ENCODE data around the gene KCNMB2. TPM values are rescaled to one million over a fixed set of nuclear protein-coding genes. Genes with fewer than 3 reads are reported as not detected.

KCNMB2 gene
- polyA plus RNA-seq, 2 of the 4 experiments (the other 2 are of a cell fraction): not detected

GRCh38 chr3:178629430-178630178 lies 93.4 kb downstream of the KCNMB2 start:
- CTCF ChIA-PET: no interaction called here
- no peak for FAIRE-seq
- 6% methylated on average over 2 of the region's 2 CpGs for WGBS (ENCODE audit: missing lambda C conversion rate)

GRCh38 chr3:178631950-178632349 lies 95.7 kb downstream of the KCNMB2 start:
- Histone ChIP-seq H3K4me1 (no peaks in the 10 kb centered on the region), H3K4me2 (no peak overlapping the region), H3K9me3 (no peaks in the 10 kb centered on the region), H3K27ac (no peak overlapping the region), H3K4me3 (no peak overlapping the region)
- FAIRE-seq (no peak), DNase-seq (ENCODE audit: low read depth in 1 of 2, low spot score in 1 of 2) (no peak), ATAC-seq (no peak)
- 0% methylated on average over 1 of the region's 1 CpG for WGBS (ENCODE audit: missing lambda C conversion rate)
- ChIA-PET CTCF (no interaction called here), POLR2A (no interaction called here)
- no peak for TF ChIP-seq HEYL (CRISPR knock-in tag; IDR thresholded peaks at IDR 0.05)
- no peak for TF ChIP-seq MYC (IDR thresholded peaks at IDR 0.05; ENCODE audit: borderline replicate concordance, low read length)
- no peak for TF ChIP-seq MAZ (IDR thresholded peaks at IDR 0.05; ENCODE audit: borderline replicate concordance, low read depth, low read length)
- no peak for TF ChIP-seq RNF2 (IDR thresholded peaks at IDR 0.05; ENCODE audit: borderline replicate concordance, low read depth)
- no peak for TF ChIP-seq HDAC2 (IDR thresholded peaks at IDR 0.05)

More at GRCh38 chr3:178629430-178630178, 93.4 kb downstream of the KCNMB2 start:
- DNase-seq (ENCODE audit: low read depth in 1 of 2, low spot score in 1 of 2): no peak
- Histone ChIP-seq H3K27ac (no peak overlapping the region), H3K4me2 (no peak overlapping the region), H3K4me1 (no peaks in the 10 kb centered on the region), H3K4me3 (no peak overlapping the region), H3K9me3 (no peaks in the 10 kb centered on the region)
- no peak for TF ChIP-seq NPAS2 (CRISPR knock-in tag; IDR thresholded peaks at IDR 0.05; ENCODE audit: borderline replicate concordance)
- ATAC-seq: no peak
- POLR2A ChIA-PET: no interaction called here

- Histone ChIP-seq H3K4me2 (no peak overlapping the region), H3K27ac (no peak overlapping the region), H3K4me1 (no peaks in the 10 kb centered on the region), H3K9me3 (no peaks in the 10 kb centered on the region), H3K4me3 (no peak overlapping the region)
- CTCF ChIA-PET: no interaction called here
- WGBS (ENCODE audit: missing lambda C conversion rate): 0% methylated on average over 1 of the region's 1 CpG
- POLR2A ChIA-PET: no interaction called here
- no peak for ATAC-seq
- TF ChIP-seq POLR2A (IDR thresholded peaks at IDR 0.05; ENCODE audit: low read length) (no peak), CHD2 (IDR thresholded peaks at IDR 0.05; ENCODE audit: low read length, partially characterized antibody) (no peak), ZFP36 (IDR thresholded peaks at IDR 0.05; ENCODE audit: borderline replicate concordance, partially characterized antibody) (no peak), MAFK (IDR thresholded peaks at IDR 0.05; ENCODE audit: partially characterized antibody) (no peak), RCOR1 (IDR thresholded peaks at IDR 0.05; ENCODE audit: low read depth, low read length) (no peak), EHMT2 (IDR thresholded peaks at IDR 0.05; ENCODE audit: low read depth) (no peak), E2F6 (IDR thresholded peaks at IDR 0.05; ENCODE audit: borderline replicate concordance, low read depth) (no peak), CEBPB (IDR thresholded peaks at IDR 0.05) (no peak), FOSB (CRISPR knock-in tag; IDR thresholded peaks at IDR 0.05) (no peak), ZSCAN20 (CRISPR knock-in tag; IDR thresholded peaks at IDR 0.05) (no peak), EHF (CRISPR knock-in tag; IDR thresholded peaks at IDR 0.05) (no peak), KDM1A (IDR thresholded peaks at IDR 0.05; ENCODE audit: low read depth) (no peak), TP53 (CRISPR knock-in tag; IDR thresholded peaks at IDR 0.05) (no peak)
- no peak for DNase-seq (ENCODE audit: low read depth in 1 of 2, low spot score in 1 of 2)
- FAIRE-seq: no peak
Observed at GRCh38 chr3:178634975-178635374, 98.7 kb downstream of the KCNMB2 start.

GRCh38 chr3:178637802-178638201 lies 101.6 kb downstream of the KCNMB2 start:
- ATAC-seq: no peak
- ChIA-PET CTCF (no interaction called here), POLR2A (no interaction called here)
- no peak overlapping the region for H3K4me2 ChIP-seq
- FAIRE-seq: no peak
- WGBS (ENCODE audit: missing lambda C conversion rate): 2% methylated on average over 3 of the region's 3 CpGs
- H3K4me1 ChIP-seq: no peaks in the 10 kb centered on the region
- no peak overlapping the region for H3K27ac ChIP-seq
- no peak for DNase-seq (ENCODE audit: low read depth in 1 of 2, low spot score in 1 of 2)
- H3K4me3 ChIP-seq: no peak overlapping the region
- TF ChIP-seq EP300 (IDR thresholded peaks at IDR 0.05): no peak
- TF ChIP-seq NPAS2 (CRISPR knock-in tag; IDR thresholded peaks at IDR 0.05; ENCODE audit: borderline replicate concordance): no peak
- TF ChIP-seq MAZ (IDR thresholded peaks at IDR 0.05; ENCODE audit: borderline replicate concordance, low read depth, low read length): no peak
- no peak for TF ChIP-seq FOSL2 (IDR thresholded peaks at IDR 0.05)
- no peak for TF ChIP-seq FOSL2 (CRISPR knock-in tag; IDR thresholded peaks at IDR 0.05)
- TF ChIP-seq USF2 (IDR thresholded peaks at IDR 0.05): no peak
- H3K9me3 ChIP-seq: no peaks in the 10 kb centered on the region

Measured in A549 (cell line).